Right renal cortex interstitium (tissue), 3 donors: ENCODE data around the gene CCDC91. TPM values are rescaled to one million over a fixed set of nuclear protein-coding genes. Genes with fewer than 3 reads are reported as not detected.
"Not testable (repeated sequence)": the region's sequence is repeated elsewhere in the genome, so short reads cannot be mapped to it uniquely, and the experiment has no call there.

ENCODE experiments used
- DNase-seq, 3 donors: peaks; one replicate each; pipeline ENCODE4 v3.0.0-alpha.2; 2013; ENCODE audit warnings: low read depth in 3 of 3, low spot score in 2 of 3
- polyA plus RNA-seq, 3 donors: library from polyadenylated mRNA; unstranded; fragments of 120-200 nt; gene quantifications; one replicate each; pipeline ENCODE4 v1.2.1, GENCODE V29; 2013; ENCODE audit not compliant: insufficient read length in 3 of 3

Gene CCDC91
- polyA plus RNA-seq, 3 donors: 34.3 to 37.2 (median 34.7) TPM

- no peak for DNase-seq
These were observed 88.2 kb downstream of the CCDC91 start for GRCh38 chr12:28278499-28278898.

- no peak for DNase-seq
These were observed 88.7 kb downstream of the CCDC91 start for GRCh38 chr12:28278960-28279359.

GRCh38 chr12:28286352-28286751 is 96.1 kb downstream of the CCDC91 start:
- no peak for DNase-seq

GRCh38 chr12:28290262-28290661 is 100.0 kb downstream of the CCDC91 start:
- no peak for DNase-seq

- DNase-seq: no peak
These were observed 102.4 kb downstream of the CCDC91 start for GRCh38 chr12:28292699-28293098.

- no peak for DNase-seq
These were observed 104.0 kb downstream of the CCDC91 start for GRCh38 chr12:28294300-28294699.

GRCh38 chr12:28296287-28296686 is 106.0 kb downstream of the CCDC91 start:
- DNase-seq: no peak

GRCh38 chr12:28303192-28303591 is 112.9 kb downstream of the CCDC91 start:
- DNase-seq: no peak

- no peak for DNase-seq
These were observed 116.3 kb downstream of the CCDC91 start for GRCh38 chr12:28306535-28306934.

- no peak for DNase-seq
These were observed 118.6 kb downstream of the CCDC91 start for GRCh38 chr12:28308891-28309290.

- no peak for DNase-seq
These were observed 123.4 kb downstream of the CCDC91 start for GRCh38 chr12:28313631-28314030.

GRCh38 chr12:28316049-28316448 is 125.8 kb downstream of the CCDC91 start:
- DNase-seq: no peak

- no peak for DNase-seq
These were observed 128.0 kb downstream of the CCDC91 start for GRCh38 chr12:28318273-28318672.

GRCh38 chr12:28320353-28320752 is 130.1 kb downstream of the CCDC91 start:
- DNase-seq: no peak

GRCh38 chr12:28327722-28328121 is 137.5 kb downstream of the CCDC91 start:
- DNase-seq: no peak

GRCh38 chr12:28328967-28329366 is 138.7 kb downstream of the CCDC91 start:
- no peak for DNase-seq

- DNase-seq: not testable (repeated sequence)
These were observed 139.5 kb downstream of the CCDC91 start for GRCh38 chr12:28329727-28330126.

GRCh38 chr12:28330232-28330631 is 140.0 kb downstream of the CCDC91 start:
- not testable (repeated sequence) for DNase-seq

- no peak for DNase-seq
These were observed 140.9 kb downstream of the CCDC91 start for GRCh38 chr12:28331130-28331529.

- no peak for DNase-seq
These were observed 150.2 kb downstream of the CCDC91 start for GRCh38 chr12:28340261-28341045.

- DNase-seq: no peak
These were observed 153.5 kb downstream of the CCDC91 start for GRCh38 chr12:28343713-28344112.

GRCh38 chr12:28346567-28346966 is 156.3 kb downstream of the CCDC91 start:
- no peak for DNase-seq

- no peak for DNase-seq
These were observed 158.9 kb downstream of the CCDC91 start for GRCh38 chr12:28349196-28349595.
